ENCODE results near the gene NR2F1-AS1.

DNA sequence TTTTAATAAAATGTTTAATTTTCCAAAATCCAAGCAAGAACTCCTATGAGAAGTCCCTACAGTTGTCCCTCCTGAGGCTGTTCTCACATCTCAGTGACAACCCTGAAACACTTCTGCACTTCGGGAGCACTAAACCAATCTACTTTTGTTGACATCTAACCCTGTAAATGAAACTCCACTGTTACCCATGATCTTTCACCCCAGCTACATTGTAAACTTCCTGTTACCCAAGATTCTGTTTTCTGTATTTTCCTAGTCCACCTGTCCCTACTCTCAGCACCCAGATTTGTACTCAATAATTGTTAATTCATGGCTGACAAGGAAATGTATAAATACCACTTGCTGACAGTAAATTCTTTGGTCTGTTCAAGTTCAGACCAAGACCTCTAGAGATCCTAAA is 153.7 kb downstream of the NR2F1-AS1 start:
- TF ChIP-seq, protein P1, sequence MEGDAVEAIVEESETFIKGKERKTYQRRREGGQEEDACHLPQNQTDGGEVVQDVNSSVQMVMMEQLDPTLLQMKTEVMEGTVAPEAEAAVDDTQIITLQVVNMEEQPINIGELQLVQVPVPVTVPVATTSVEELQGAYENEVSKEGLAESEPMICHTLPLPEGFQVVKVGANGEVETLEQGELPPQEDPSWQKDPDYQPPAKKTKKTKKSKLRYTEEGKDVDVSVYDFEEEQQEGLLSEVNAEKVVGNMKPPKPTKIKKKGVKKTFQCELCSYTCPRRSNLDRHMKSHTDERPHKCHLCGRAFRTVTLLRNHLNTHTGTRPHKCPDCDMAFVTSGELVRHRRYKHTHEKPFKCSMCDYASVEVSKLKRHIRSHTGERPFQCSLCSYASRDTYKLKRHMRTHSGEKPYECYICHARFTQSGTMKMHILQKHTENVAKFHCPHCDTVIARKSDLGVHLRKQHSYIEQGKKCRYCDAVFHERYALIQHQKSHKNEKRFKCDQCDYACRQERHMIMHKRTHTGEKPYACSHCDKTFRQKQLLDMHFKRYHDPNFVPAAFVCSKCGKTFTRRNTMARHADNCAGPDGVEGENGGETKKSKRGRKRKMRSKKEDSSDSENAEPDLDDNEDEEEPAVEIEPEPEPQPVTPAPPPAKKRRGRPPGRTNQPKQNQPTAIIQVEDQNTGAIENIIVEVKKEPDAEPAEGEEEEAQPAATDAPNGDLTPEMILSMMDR (IDR thresholded peaks at IDR 0.05 in 4 of 5, conservative IDR thresholded peaks at IDR 0.05 in 1 of 5), result no peak
- no peak for TF ChIP-seq POLR2A (IDR thresholded peaks at IDR 0.05)

Measured in gastrocnemius medialis (tissue), 4 donors.